Measurements from ENCODE around the gene C5orf63. TPM values are rescaled to one million over a fixed set of nuclear protein-coding genes. Genes with fewer than 3 reads are reported as not detected.

The C5orf63 gene
- total RNA-seq: 3.5 and 3.6 TPM in 2 replicates

GRCh38 chr5:127072861-127073846 is at the start of gene C5orf63:
TSS of gene C5orf63 (minus strand) at chr5:127073502. CDS start at chr5:127058995, 14,507 bp downstream.

GRCh38 chr5:127030259-127031146 is 42.8 kb downstream of the C5orf63 start, which contains the start of gene MARCHF3:
TSS of gene MARCHF3 (minus strand) at chr5:127030558. CDS start at chr5:126918171, 112,387 bp downstream.

Other genes starting within 250 kb of the C5orf63 start
- gene MARCHF3, start 42.9 kb downstream of the C5orf63 start, total RNA-seq: 22.5 and 44.0 TPM in 2 replicates
- gene MEGF10, start 217.3 kb upstream of the C5orf63 start, total RNA-seq: 0.22 and 4.2 TPM in 2 replicates